H9 (cell line): Measurements from ENCODE around the gene FRMD4B. TPM values are rescaled to one million over a fixed set of nuclear protein-coding genes. Genes with fewer than 3 reads are reported as not detected.

ENCODE experiments used
- DNase-seq: peaks from one replicate; pipeline ENCODE4 v3.0.0-alpha.2; 2017
- H2AFZ ChIP-seq: one replicate; pipeline ENCODE4 v1.6.1; 2013; ENCODE audit warnings: mild to moderate bottlenecking, low read length, control low read depth, moderate library complexity
- H2AK5ac ChIP-seq: 2 replicates; pipeline ENCODE4 v1.6.1; 2013; ENCODE audit warnings: low read length, control low read depth, mixed read lengths; ENCODE audit not compliant: insufficient read length
- H2BK120ac ChIP-seq: one replicate; pipeline ENCODE4 v1.6.1; 2013; ENCODE audit warnings: low read depth, mild to moderate bottlenecking, low read length, control low read depth, inconsistent platforms; ENCODE audit not compliant: poor library complexity, severe bottlenecking
- H2BK12ac ChIP-seq: 2 replicates; pipeline ENCODE4 v1.6.1; 2013; ENCODE audit warnings: low read length, control low read depth, mixed read lengths, low read depth; ENCODE audit not compliant: insufficient read length
- H2BK15ac ChIP-seq: 2 replicates; pipeline ENCODE4 v1.6.1; 2013; ENCODE audit warnings: low read depth, low read length, control low read depth
- H2BK20ac ChIP-seq: one replicate; pipeline ENCODE4 v1.6.1; 2013; ENCODE audit warnings: low read depth, mild to moderate bottlenecking, low read length, control low read depth, inconsistent platforms; ENCODE audit not compliant: poor library complexity, severe bottlenecking
- H2BK5ac ChIP-seq: 2 replicates; pipeline ENCODE4 v1.6.1; 2013; ENCODE audit warnings: low read length, control low read depth, mixed read lengths; ENCODE audit not compliant: insufficient read length
- H3K14ac ChIP-seq: 2 replicates; pipeline ENCODE4 v1.6.1; 2013; ENCODE audit warnings: low read length, control low read depth; ENCODE audit not compliant: insufficient read depth
- H3K18ac ChIP-seq: 2 replicates; pipeline ENCODE4 v1.6.1; 2013; ENCODE audit warnings: low read depth, mild to moderate bottlenecking, mixed read lengths, low read length, control low read depth; ENCODE audit not compliant: insufficient read length
- H3K23ac ChIP-seq: 2 replicates; pipeline ENCODE4 v1.6.1; 2013; ENCODE audit warnings: low read length, control low read depth, mixed read lengths, low read depth; ENCODE audit not compliant: insufficient read length
- H3K23me2 ChIP-seq: 2 replicates; pipeline ENCODE4 v1.6.1; 2013; ENCODE audit warnings: low read depth, mild to moderate bottlenecking, mixed read lengths, low read length, control low read depth; ENCODE audit not compliant: insufficient read length, poor library complexity, severe bottlenecking
- H3K27ac ChIP-seq: 2 replicates; pipeline ENCODE4 v1.5.1; 2013; ENCODE audit warnings: low read length, control low read depth, mixed read lengths, low read depth; ENCODE audit not compliant: insufficient read length
- H3K27me3 ChIP-seq: 2 replicates; pipeline ENCODE4 v1.6.1; 2013; ENCODE audit warnings: low read length, control low read depth, inconsistent platforms; ENCODE audit not compliant: insufficient read depth
- H3K4ac ChIP-seq: 2 replicates; pipeline ENCODE4 v1.6.1; 2013; ENCODE audit warnings: low read depth, mild to moderate bottlenecking, control low read depth, inconsistent platforms, low read length, moderate library complexity
- H3K4me1 ChIP-seq: 2 replicates; pipeline ENCODE4 v1.6.1; 2013; ENCODE audit warnings: low read length, control low read depth, inconsistent platforms; ENCODE audit not compliant: insufficient read depth
- H3K4me2 ChIP-seq: 2 replicates; pipeline ENCODE4 v1.6.1; 2013; ENCODE audit warnings: low read length, control low read depth, mixed read lengths; ENCODE audit not compliant: insufficient read length, insufficient read depth
- H3K56ac ChIP-seq: 2 replicates; pipeline ENCODE4 v1.6.1; 2013; ENCODE audit warnings: low read depth, mild to moderate bottlenecking, mixed read lengths, low read length, control low read depth; ENCODE audit not compliant: insufficient read length
- H3K79me1 ChIP-seq: 2 replicates; pipeline ENCODE4 v1.6.1; 2013; ENCODE audit warnings: low read depth, mild to moderate bottlenecking, moderate library complexity, low read length, control low read depth, inconsistent platforms; ENCODE audit not compliant: insufficient read depth, poor library complexity, severe bottlenecking
- H3K79me2 ChIP-seq: 2 replicates; pipeline ENCODE4 v1.6.1; 2013; ENCODE audit warnings: low read length, control low read depth, inconsistent platforms; ENCODE audit not compliant: insufficient read depth
- H3K9ac ChIP-seq: 2 replicates; pipeline ENCODE4 v1.6.1; 2013; ENCODE audit warnings: low read length, control low read depth, mixed read lengths; ENCODE audit not compliant: insufficient read length; ENCODE audit errors: extremely low read depth
- H3K9me3 ChIP-seq: one replicate; pipeline ENCODE4 v1.6.1; 2013; ENCODE audit warnings: low read depth, low read length, inconsistent platforms; ENCODE audit not compliant: control insufficient read depth
- H3T11ph ChIP-seq: one replicate; pipeline ENCODE4 v1.6.1; 2013; ENCODE audit warnings: mild to moderate bottlenecking, low read length, control low read depth, inconsistent platforms
- H4K20me1 ChIP-seq: one replicate; pipeline ENCODE4 v1.6.1; 2013; ENCODE audit not compliant: control insufficient read depth, insufficient read length, insufficient read depth
- H4K5ac ChIP-seq: 2 replicates; pipeline ENCODE4 v1.6.1; 2013; ENCODE audit warnings: low read depth, mild to moderate bottlenecking, mixed read lengths, low read length, control low read depth; ENCODE audit not compliant: insufficient read length
- H4K8ac ChIP-seq: replicated peaks from 2 replicates; pipeline ENCODE4 v1.6.1; 2013; ENCODE audit warnings: low read length, control low read depth, mixed read lengths, low read depth; ENCODE audit not compliant: insufficient read length
- H4K91ac ChIP-seq: 2 replicates; pipeline ENCODE4 v1.6.1; 2013; ENCODE audit warnings: low read depth, mild to moderate bottlenecking, moderate library complexity, mixed read lengths, low read length, control low read depth; ENCODE audit not compliant: insufficient read length
- H3K27ac Mint-ChIP-seq, 3 experiments: 2 replicates in 2 of 3; 3 replicates in 1 of 3; pipeline ENCODE4 v1.8.0; 2020 to 2021; ENCODE audit warnings: mixed read lengths in 3 of 3, mild to moderate bottlenecking in 1 of 3, moderate library complexity in 1 of 3
- H3K27me3 Mint-ChIP-seq: 2 replicates; pipeline ENCODE4 v1.8.0; 2021; ENCODE audit warnings: low read depth, mild to moderate bottlenecking, moderate library complexity, mixed read lengths
- H3K36me3 Mint-ChIP-seq, 3 experiments: 2 replicates in 2 of 3; 3 replicates in 1 of 3; pipeline ENCODE4 v1.8.0; 2020 to 2021; ENCODE audit warnings: low read depth in 3 of 3, mixed read lengths in 3 of 3; ENCODE audit not compliant: insufficient read depth in 1 of 3
- H3K4me1 Mint-ChIP-seq, 2 experiments: 2 replicates each; pipeline ENCODE4 v1.8.0; 2020; ENCODE audit warnings: mixed read lengths in 2 of 2
- H3K4me3 Mint-ChIP-seq, 2 experiments: 2 replicates in 1 of 2; 3 replicates in 1 of 2; pipeline ENCODE4 v1.8.0; 2020 to 2021; ENCODE audit warnings: mild to moderate bottlenecking in 2 of 2, mixed read lengths in 2 of 2, moderate library complexity in 1 of 2
- H3K9me3 Mint-ChIP-seq, 2 experiments: 2 replicates in 1 of 2; 3 replicates in 1 of 2; pipeline ENCODE4 v1.8.0; 2020; ENCODE audit warnings: mild to moderate bottlenecking in 2 of 2, mixed read lengths in 2 of 2, moderate library complexity in 1 of 2
- CTCF ChIP-seq: fragments of 200-600 bp; sonication (generic); conservative IDR thresholded peaks from 3 replicates; pipeline ENCODE4 v1.8.0; 2021; ENCODE audit warnings: antibody characterized with exemption, mild to moderate bottlenecking
- WGBS: extraction: QIAGEN DNeasy Blood & Tissue Kit; methylation state at CpG from one replicate; pipeline ENCODE4 v1.1.7; 2013; ENCODE audit warnings: missing lambda C conversion rate, low lambda C conversion rate, mixed read lengths; ENCODE audit not compliant: insufficient read length; ENCODE audit errors: extremely low coverage; 5-methylcytosine and 5-hydroxymethylcytosine counted together
- total RNA-seq: library from RNA; stranded (reverse); gene quantifications from 2 replicates; pipeline ENCODE4 v1.2.1, GENCODE V29; 2021

Gene FRMD4B
- total RNA-seq, 1 experiment from 2014 or later, result 3.4 TPM

GRCh38 chr3:69408542-69408941 lies 22.7 kb upstream of the FRMD4B start:
- DNase-seq, result no peak
- no peak overlapping the region for H2BK15ac ChIP-seq
- H4K91ac ChIP-seq, result no peak overlapping the region
- no peak overlapping the region for H2BK120ac ChIP-seq
- no peak overlapping the region for H3K56ac ChIP-seq
- no peak for TF ChIP-seq CTCF
- Mint-ChIP-seq H3K27ac (no peak overlapping the region), H3K9me3 (peaks cover 0 to 8% of the 10 kb centered on the region in 2 experiments; a peak in 1 of 5 replicates), H3K27me3 (no peaks in the 10 kb centered on the region), H3K4me3 (no peak overlapping the region), H3K4me1 (peaks cover 19 to 23% of the 10 kb centered on the region in 2 experiments), H3K36me3 (peaks cover 0 to 2% (median 0%) of the 10 kb centered on the region in 3 experiments; a peak in 1 of 7 replicates)
- H2AK5ac ChIP-seq, result no peak overlapping the region
- H3T11ph ChIP-seq, result no peak overlapping the region
- no peak overlapping the region for H2BK12ac ChIP-seq
- no peak overlapping the region for H4K8ac ChIP-seq
- no peaks in the 10 kb centered on the region for H4K20me1 ChIP-seq
- H2BK5ac ChIP-seq, result no peak overlapping the region
- no CpG with 5 or more reads among the region's 5 CpGs for WGBS
- no peak overlapping the region for H2AFZ ChIP-seq
- H3K79me1 ChIP-seq, result no peaks in the 10 kb centered on the region
- H3K4ac ChIP-seq, result no peak overlapping the region
- H3K79me2 ChIP-seq, result no peaks in the 10 kb centered on the region
- no peak overlapping the region for H4K5ac ChIP-seq
- no peak overlapping the region for H3K18ac ChIP-seq
- no peak overlapping the region for H3K14ac ChIP-seq
- H3K27ac ChIP-seq, result no peak overlapping the region
- H3K23ac ChIP-seq, result no peak overlapping the region
- no peaks in the 10 kb centered on the region for H3K27me3 ChIP-seq
- no peaks in the 10 kb centered on the region for H3K23me2 ChIP-seq
- H2BK20ac ChIP-seq, result no peak overlapping the region
- H3K4me2 ChIP-seq, result no peak overlapping the region
- no peaks in the 10 kb centered on the region for H3K9me3 ChIP-seq
- no peak overlapping the region for H3K9ac ChIP-seq
- peaks cover 5% of the 10 kb centered on the region; the same call in 1 of the 2 replicates for H3K4me1 ChIP-seq
